ENCODE data around the gene SLTM.
"Not testable (repeated sequence)": the region's sequence is repeated elsewhere in the genome, so short reads cannot be mapped to it uniquely, and the experiment has no call there.

Gene SLTM

GRCh38 chr15:58873267-58873666 is 60.2 kb downstream of the SLTM start:
- DNase-seq (ENCODE audit: low read depth, low spot score), result no peak

GRCh38 chr15:58870451-58870850 is 63.0 kb downstream of the SLTM start:
- Histone ChIP-seq H3K9ac (ENCODE audit: insufficient read length, low read depth) (no peak overlapping the region), H3K36me3 (ENCODE audit: insufficient read depth, insufficient read length, low read length) (no peaks in the 10 kb centered on the region), H3K4me1 (ENCODE audit: insufficient read depth, insufficient read length) (peaks cover 4% of the 10 kb centered on the region), H3K9me3 (ENCODE audit: insufficient read depth, low read length) (no peaks in the 10 kb centered on the region), H3K4me3 (ENCODE audit: insufficient read length, low read depth) (no peak overlapping the region), H3K27me3 (ENCODE audit: insufficient read depth, insufficient read length) (no peaks in the 10 kb centered on the region)
- no peak for DNase-seq (ENCODE audit: low read depth, low spot score)
- TF ChIP-seq ZNF274 (IDR thresholded peaks at IDR 0.05; ENCODE audit: low read depth, low read length), result no peak
- no peak for TF ChIP-seq SUZ12 (IDR thresholded peaks at IDR 0.05; ENCODE audit: extremely low read depth, insufficient read depth, insufficient read length)
- TF ChIP-seq YY1 (IDR thresholded peaks at IDR 0.05; ENCODE audit: insufficient read depth, insufficient read length), result no peak

More at GRCh38 chr15:58873267-58873666, 60.2 kb downstream of the SLTM start:
- H3K4me1 ChIP-seq (ENCODE audit: insufficient read depth, insufficient read length), result no peaks in the 10 kb centered on the region
- no peak overlapping the region for H3K4me3 ChIP-seq (ENCODE audit: insufficient read length, low read depth)
- TF ChIP-seq SUZ12 (IDR thresholded peaks at IDR 0.05; ENCODE audit: extremely low read depth, insufficient read depth, insufficient read length) (no peak), YY1 (IDR thresholded peaks at IDR 0.05; ENCODE audit: insufficient read depth, insufficient read length) (no peak), ZNF274 (IDR thresholded peaks at IDR 0.05; ENCODE audit: low read depth, low read length) (no peak)
- H3K9me3 ChIP-seq (ENCODE audit: insufficient read depth, low read length), result no peaks in the 10 kb centered on the region
- no peaks in the 10 kb centered on the region for H3K27me3 ChIP-seq (ENCODE audit: insufficient read depth, insufficient read length)
- H3K36me3 ChIP-seq (ENCODE audit: insufficient read depth, insufficient read length, low read length), result peaks cover 11% of the 10 kb centered on the region
- H3K9ac ChIP-seq (ENCODE audit: insufficient read length, low read depth), result no peak overlapping the region

DNA sequence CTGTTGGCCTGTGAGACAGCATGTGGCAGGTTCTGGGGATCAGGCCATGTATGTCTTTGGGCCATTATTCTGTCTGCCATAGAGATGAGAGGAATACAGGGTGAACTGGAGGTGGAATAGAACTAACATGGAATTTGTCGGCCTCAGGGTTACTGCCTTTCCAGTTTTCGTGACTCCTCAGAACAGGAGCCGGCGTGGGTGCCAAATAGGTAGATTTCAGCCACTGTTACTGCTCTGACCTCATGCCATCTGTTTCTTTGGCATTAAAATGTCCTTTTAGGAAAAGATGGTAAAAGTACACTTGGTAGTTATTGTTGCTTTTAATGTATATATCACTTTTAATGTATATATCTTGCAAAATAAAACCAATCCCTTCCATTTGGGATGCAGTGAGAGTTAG is 65.6 kb downstream of the SLTM start:
- Histone ChIP-seq H3K36me3 (ENCODE audit: insufficient read depth, insufficient read length, low read length) (no peaks in the 10 kb centered on the region), H3K27me3 (ENCODE audit: insufficient read depth, insufficient read length) (no peaks in the 10 kb centered on the region), H3K9ac (ENCODE audit: insufficient read length, low read depth) (no peak overlapping the region), H3K4me1 (ENCODE audit: insufficient read depth, insufficient read length) (peaks cover 11% of the 10 kb centered on the region), H3K4me3 (ENCODE audit: insufficient read length, low read depth) (no peak overlapping the region), H3K9me3 (ENCODE audit: insufficient read depth, low read length) (no peaks in the 10 kb centered on the region)
- TF ChIP-seq SUZ12 (IDR thresholded peaks at IDR 0.05; ENCODE audit: extremely low read depth, insufficient read depth, insufficient read length), result no peak
- no peak for TF ChIP-seq ZNF274 (IDR thresholded peaks at IDR 0.05; ENCODE audit: low read depth, low read length)
- no peak for TF ChIP-seq YY1 (IDR thresholded peaks at IDR 0.05; ENCODE audit: insufficient read depth, insufficient read length)
- no peak for DNase-seq (ENCODE audit: low read depth, low spot score)

- no peaks in the 10 kb centered on the region for H3K36me3 ChIP-seq (ENCODE audit: insufficient read depth, insufficient read length, low read length)
- H3K9ac ChIP-seq (ENCODE audit: insufficient read length, low read depth), result peak overlapping the region; percentile 46
- no peak for TF ChIP-seq YY1 (IDR thresholded peaks at IDR 0.05; ENCODE audit: insufficient read depth, insufficient read length)
- no peaks in the 10 kb centered on the region for H3K9me3 ChIP-seq (ENCODE audit: insufficient read depth, low read length)
- H3K4me1 ChIP-seq (ENCODE audit: insufficient read depth, insufficient read length), result peaks cover 11% of the 10 kb centered on the region
- peak overlapping the region; percentile 16 for H3K4me3 ChIP-seq (ENCODE audit: insufficient read length, low read depth)
- DNase-seq (ENCODE audit: low read depth, low spot score), result no peak
- H3K27me3 ChIP-seq (ENCODE audit: insufficient read depth, insufficient read length), result no peaks in the 10 kb centered on the region
Observed at GRCh38 chr15:58865425-58865880, 68.0 kb downstream of the SLTM start.

DNA sequence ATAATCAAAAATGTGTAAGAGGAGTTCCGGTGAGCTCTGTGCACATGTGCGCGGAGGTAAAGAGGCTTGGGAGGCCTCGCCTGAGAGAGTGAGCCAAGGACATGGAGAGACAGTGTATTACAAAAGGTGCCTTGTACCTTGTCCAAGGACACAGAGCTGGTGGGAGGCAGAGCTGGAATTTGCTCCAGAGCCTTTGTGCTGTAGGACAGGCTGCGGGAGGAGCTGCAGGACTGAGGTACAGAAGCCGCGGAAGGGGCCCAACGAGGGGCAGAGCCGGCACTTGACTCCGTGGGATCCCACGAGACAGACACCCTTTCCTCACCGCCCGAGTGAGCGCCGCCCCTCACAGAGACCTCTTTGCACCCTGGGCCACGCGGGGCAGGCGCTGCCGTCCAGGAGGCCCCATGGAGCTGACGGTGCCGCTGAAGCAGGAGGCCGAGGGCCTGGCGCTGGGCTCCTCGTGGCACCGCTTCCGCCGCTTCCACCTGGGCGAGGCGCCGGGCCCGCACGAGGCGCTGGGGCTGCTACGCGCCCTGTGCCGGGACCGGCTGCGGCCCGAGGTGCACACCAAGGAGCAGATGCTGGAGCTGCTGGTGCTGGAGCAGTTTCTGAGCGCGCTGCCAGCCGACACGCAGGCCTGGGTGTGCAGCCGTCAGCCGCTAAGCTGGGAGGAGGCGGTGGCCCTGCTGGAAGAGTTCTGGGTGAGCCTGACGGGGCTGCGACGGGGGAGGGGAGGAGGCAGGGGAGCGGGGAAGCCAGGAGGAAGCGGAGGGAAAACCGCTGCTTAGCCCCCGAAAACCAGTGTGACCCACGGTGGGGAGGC is 68.7 kb downstream of the SLTM start:
- Histone ChIP-seq H3K4me1 (ENCODE audit: insufficient read depth, insufficient read length) (peaks cover 11% of the 10 kb centered on the region), H3K9ac (ENCODE audit: insufficient read length, low read depth) (peak overlapping the region; percentile 46), H3K36me3 (ENCODE audit: insufficient read depth, insufficient read length, low read length) (no peaks in the 10 kb centered on the region), H3K4me3 (ENCODE audit: insufficient read length, low read depth) (peak overlapping the region; percentile 16), H3K27me3 (ENCODE audit: insufficient read depth, insufficient read length) (no peaks in the 10 kb centered on the region), H3K9me3 (ENCODE audit: insufficient read depth, low read length) (no peaks in the 10 kb centered on the region)
- DNase-seq (ENCODE audit: low read depth, low spot score), result no peak
- TF ChIP-seq YY1 (IDR thresholded peaks at IDR 0.05; ENCODE audit: insufficient read depth, insufficient read length) (no peak), SUZ12 (IDR thresholded peaks at IDR 0.05; ENCODE audit: extremely low read depth, insufficient read depth, insufficient read length) (no peak)

DNA sequence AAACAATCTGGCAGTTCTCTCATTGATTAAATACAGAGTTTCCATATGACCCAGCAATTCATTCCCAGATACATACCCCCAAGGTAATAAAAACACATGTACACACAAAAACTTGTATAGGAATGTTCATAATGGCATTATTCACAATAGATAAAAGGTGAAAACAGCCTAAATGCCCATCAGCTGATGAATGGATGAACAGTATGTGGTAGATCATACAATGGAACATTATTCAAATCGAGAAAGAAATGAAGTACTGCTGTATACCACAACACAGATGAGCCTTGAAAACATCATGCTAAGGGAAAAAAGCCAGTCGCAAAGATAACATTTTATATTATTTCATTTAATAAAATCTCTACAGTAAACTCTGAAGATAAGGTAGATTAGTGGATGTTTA is 71.2 kb downstream of the SLTM start:
- no peak for DNase-seq (ENCODE audit: low read depth, low spot score)
- Histone ChIP-seq H3K4me1 (ENCODE audit: insufficient read depth, insufficient read length) (peaks cover 10% of the 10 kb centered on the region), H3K9me3 (ENCODE audit: insufficient read depth, low read length) (no peaks in the 10 kb centered on the region), H3K36me3 (ENCODE audit: insufficient read depth, insufficient read length, low read length) (no peaks in the 10 kb centered on the region), H3K4me3 (ENCODE audit: insufficient read length, low read depth) (no peak overlapping the region), H3K9ac (ENCODE audit: insufficient read length, low read depth) (no peak overlapping the region), H3K27me3 (ENCODE audit: insufficient read depth, insufficient read length) (no peaks in the 10 kb centered on the region)
- TF ChIP-seq YY1 (IDR thresholded peaks at IDR 0.05; ENCODE audit: insufficient read depth, insufficient read length), result no peak
- no peak for TF ChIP-seq SUZ12 (IDR thresholded peaks at IDR 0.05; ENCODE audit: extremely low read depth, insufficient read depth, insufficient read length)
- TF ChIP-seq ZNF274 (IDR thresholded peaks at IDR 0.05; ENCODE audit: low read depth, low read length), result no peak

DNA sequence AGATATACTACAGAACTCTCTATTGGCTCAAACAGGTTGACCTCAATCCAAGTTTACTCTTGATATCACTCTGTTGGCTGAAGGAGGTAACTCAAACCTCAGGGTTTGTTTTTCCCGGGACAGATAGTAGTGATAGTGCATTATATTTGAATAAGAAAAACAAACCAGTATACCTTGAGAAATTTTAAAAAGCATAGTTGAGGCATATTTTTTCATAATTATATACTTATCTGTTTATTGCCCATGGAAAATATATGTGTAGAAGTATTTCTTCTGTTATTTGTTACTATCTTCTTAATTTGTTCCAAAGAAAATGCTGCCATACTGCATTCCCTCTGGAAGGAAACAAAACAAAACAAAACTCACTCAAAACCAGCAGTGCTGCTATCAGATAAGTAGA is 76.9 kb downstream of the SLTM start:
- H3K27me3 ChIP-seq (ENCODE audit: insufficient read depth, insufficient read length), result not testable (repeated sequence)

More for the DNA sequence above, 76.9 kb downstream of the SLTM start:
- H3K36me3 ChIP-seq (ENCODE audit: insufficient read depth, insufficient read length, low read length); H3K9ac ChIP-seq (ENCODE audit: insufficient read length, low read depth); H3K9me3 ChIP-seq (ENCODE audit: insufficient read depth, low read length); H3K4me1 ChIP-seq (ENCODE audit: insufficient read depth, insufficient read length); DNase-seq (ENCODE audit: low read depth, low spot score); H3K4me3 ChIP-seq (ENCODE audit: insufficient read length, low read depth): not testable (repeated sequence)
